GM21529 (cell line): ENCODE results near the gene UBR1.
"Not testable (repeated sequence)": the region's sequence is repeated elsewhere in the genome, so short reads cannot be mapped to it uniquely, and the experiment has no call there.

Experiments
- ATAC-seq: cut with Tn5 transposase; IDR thresholded peaks from one replicate; pipeline ENCODE4 v1.9.1; 2021; ENCODE audit not compliant: unreplicated experiment

The UBR1 gene

DNA sequence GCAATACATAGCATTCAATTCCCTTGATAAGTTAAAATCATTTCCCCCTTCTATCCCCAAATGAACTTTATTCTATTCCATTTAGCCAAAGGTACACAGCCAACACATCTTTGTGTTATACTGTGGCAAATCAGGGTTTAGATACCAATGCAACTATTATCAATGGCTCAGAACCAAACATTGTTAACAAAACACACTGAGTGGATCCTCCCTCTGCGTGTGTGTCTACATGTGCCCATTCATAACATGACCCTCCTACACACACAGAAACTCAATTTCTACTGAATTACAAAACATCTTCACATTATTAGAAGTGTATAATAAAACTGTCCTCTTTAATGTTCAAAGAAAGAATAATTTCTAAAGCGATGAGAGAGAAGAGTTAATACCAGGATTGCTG is 186.5 kb downstream of the UBR1 start:
- no peak for ATAC-seq

- ATAC-seq: no peak
Observed at GRCh38 chr15:42918047-42918446, 187.8 kb downstream of the UBR1 start.

GRCh38 chr15:42915654-42916315 is 190.1 kb downstream of the UBR1 start:
- no peak for ATAC-seq

GRCh38 chr15:42914728-42915497 is 190.9 kb downstream of the UBR1 start:
- no peak for ATAC-seq

GRCh38 chr15:42911058-42911592 is 194.7 kb downstream of the UBR1 start:
- ATAC-seq: no peak

DNA sequence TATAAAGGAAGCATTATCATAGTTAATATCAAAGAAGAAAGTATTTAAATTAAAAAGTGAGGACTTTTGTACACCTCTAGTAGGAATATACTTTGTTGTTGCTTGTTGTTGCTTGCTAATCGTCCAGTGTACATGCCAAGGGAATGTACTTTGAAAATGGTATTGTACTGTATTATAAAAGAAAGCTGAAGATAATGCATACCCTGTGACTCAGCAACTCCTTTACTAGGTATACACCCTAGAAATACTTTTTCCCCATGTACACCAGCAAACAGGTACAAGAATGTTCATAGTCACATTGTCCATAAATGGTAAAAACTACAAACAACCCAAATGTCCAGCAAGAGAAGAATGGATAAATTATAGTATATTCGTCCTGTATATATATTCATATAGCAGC is 197.3 kb downstream of the UBR1 start:
- no peak for ATAC-seq

GRCh38 chr15:42903388-42904324 is 202.2 kb downstream of the UBR1 start:
- no peak for ATAC-seq

- not testable (repeated sequence) for ATAC-seq
Observed at GRCh38 chr15:42893911-42894310, 211.9 kb downstream of the UBR1 start.
